GM21447 (cell line): ENCODE data around the gene GMNN.

Experiments
- ATAC-seq: cut with Tn5 transposase; IDR thresholded peaks from one replicate; pipeline ENCODE4 v1.9.1; 2021; ENCODE audit not compliant: unreplicated experiment

The GMNN gene

DNA sequence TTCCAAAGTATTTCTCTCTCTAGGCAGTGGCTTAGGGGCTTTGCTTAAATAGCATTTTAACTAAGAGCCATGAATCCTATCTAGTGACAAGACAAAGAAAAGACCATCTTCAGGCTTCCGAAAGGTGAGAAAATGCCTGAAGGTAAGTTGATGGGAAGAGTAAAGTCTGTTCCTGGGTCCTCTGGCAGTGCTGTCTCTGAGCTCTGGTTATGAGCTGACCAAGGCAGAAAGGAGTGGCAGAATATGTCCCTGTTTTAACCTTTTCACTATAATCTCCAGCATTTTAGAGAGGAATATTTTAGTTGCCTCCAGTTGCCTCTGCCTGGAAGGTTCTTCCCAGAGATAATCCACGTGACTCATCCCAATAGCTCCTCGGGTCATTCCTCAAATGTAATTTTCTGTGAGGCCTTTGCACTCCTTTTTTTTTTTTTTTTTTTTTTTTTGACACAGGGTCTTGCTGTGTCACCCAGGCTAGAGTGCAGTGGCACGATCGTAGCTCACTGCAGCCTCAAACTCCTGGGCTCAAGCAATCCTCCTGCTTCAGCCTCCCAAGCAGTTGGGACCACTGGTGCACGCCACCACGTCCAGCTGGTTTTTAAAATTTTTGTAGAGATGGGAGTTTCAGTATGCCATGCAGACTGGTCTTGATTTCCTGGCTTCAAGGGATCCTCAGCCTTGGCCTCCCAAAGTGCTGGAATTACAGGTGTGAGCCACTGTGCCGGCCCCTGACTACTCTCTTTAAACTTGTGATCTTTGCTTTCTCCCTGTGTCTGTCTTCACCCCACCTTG lies 27.7 kb downstream of the GMNN start:
- ATAC-seq, result no peak

GRCh38 chr6:24807584-24807983 lies 32.8 kb downstream of the GMNN start:
- ATAC-seq, result no peak

DNA sequence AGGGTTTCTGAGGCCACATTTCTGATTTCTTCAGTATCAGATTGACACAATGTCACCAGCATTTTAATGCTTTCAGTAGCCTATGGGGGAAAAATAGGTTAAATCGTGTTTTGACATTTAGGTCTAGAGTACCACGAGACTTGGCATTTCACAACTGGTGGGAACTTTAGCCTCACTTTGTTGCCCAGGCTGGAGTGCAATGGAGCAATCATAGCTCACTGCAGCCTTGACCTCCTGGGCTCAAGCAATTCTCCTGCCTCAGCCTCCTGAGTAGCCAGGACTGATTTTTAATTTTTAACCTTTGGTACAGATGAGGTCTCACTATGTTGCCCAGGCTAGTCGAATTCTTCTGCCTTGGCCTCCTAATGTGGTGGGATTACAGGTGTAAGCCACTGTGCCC lies 35.0 kb downstream of the GMNN start:
- ATAC-seq, result no peak

DNA sequence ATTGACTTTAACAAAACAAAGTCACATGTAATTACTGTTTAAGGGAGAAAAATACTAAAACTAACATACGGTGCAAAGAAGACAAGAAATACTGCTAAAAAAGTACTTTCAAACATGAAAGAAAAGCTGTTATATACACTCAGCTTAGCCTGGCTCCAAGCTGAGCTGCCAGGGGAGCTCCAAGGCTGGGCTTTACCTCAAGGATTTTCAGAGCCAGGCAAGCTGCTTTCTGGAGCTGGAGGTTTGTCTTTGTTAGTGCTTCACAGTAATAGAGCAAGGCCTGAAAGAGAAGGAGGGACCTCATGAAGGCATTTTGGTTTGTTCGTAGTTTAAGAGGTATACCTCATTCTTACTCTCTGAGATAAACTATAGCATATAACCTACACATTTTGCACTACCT lies 43.6 kb downstream of the GMNN start:
- no peak for ATAC-seq

DNA sequence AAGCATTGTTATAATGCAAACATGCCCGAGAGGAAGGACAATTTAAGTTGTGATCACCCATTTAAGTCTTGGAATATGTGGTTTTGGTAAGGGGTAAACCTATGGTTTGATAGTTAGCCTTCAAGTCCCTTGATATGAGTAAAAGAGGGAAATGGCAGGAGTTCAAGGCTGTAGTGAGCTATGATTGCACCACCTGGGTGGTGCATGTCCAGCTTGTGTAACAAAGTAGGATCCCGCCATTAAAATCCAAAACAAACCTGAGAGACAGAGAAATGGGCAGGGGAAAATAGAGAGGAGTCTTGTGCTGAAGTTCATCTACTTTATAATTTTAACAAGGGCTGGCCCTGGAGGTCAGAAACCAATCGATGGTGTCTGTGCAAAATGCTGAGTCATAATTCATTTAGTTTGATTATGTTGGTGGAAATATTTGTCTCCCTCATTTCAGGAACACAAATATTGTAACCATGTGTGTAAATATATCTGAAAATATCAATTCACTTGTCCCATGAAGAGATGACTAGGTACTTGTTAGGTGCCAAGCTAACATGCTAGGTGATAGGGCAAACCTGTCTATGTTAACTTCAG lies 47.2 kb downstream of the GMNN start:
- ATAC-seq, result no peak

- ATAC-seq, result no peak
Observed at GRCh38 chr6:24822696-24823095, 48.0 kb downstream of the GMNN start.

DNA sequence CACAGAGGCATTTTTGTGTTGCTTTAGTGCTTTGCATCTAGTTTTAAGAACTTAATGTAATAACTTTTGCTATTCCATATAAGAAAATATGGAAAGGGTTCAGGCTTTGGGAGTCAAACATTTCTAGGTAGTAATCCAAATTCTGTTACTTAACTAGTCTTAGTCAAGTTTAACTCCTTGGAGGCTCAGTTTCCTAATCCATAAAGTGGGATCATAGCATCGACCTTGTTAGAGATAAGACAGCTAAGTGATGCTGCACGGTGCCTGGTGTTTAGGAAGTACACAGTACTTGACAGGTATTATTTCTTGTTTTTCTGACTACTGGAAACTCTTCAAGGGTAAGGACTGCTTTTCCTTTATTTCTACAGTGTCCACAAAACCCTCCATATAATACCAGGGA lies 48.4 kb downstream of the GMNN start:
- no peak for ATAC-seq

DNA sequence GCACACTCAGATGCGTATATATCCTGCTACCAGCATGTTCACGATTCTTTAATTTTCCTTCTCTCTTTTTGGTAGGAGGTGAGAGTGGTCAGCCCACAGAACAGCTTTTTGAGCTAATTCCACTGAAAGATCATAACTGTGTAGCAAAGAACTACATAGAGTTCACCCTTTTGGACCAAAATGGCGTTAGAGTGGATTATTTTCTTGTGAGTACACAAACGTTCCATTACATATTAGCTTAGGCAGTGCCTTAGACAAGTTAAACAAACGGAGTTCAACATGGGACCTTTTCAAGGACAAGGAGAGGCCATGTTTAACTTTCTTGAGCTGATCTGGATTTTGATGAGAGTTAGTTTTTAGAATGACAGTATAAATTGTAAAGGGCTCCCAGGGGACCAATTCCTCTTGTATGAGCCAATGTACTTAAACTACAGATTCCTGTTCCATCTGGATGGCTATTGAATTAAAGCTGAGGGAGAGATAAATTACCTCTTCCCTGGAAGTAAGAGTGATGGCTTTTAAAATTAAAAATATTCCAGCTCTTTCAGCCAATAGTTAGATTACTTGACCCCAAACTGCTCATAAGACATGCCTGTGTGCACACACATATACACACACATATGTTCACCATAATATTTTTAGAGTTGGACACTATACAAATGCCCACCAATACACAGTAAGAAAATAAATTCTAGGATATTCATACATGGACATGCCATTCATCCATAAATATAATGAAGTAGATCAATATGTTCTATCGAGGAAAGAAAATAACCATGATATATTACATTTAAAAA lies 49.6 kb downstream of the GMNN start:
- ATAC-seq, result no peak

- no peak for ATAC-seq
Observed at GRCh38 chr6:24825130-24825630, 50.4 kb downstream of the GMNN start.

DNA sequence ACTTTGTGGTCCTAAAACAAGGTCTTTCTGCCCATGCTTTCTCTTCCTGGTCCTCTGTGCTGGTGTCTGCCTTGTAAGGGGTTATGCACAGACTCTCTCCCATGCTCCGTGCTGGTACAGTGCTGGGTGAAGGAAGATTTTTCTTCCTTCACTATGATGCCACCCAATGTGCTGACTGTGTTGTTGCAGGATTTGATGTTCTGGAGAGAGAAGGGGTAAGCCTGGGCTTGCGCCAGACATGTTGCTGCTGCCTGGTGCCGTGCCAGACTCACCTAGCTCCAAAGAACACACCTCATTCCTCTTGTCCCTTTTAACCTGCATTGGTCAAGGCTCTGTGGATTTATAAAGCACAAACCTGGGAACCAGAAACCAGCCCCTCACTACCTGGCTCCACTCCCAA lies 52.4 kb downstream of the GMNN start:
- ATAC-seq, result no peak

- ATAC-seq, result no peak
Observed at GRCh38 chr6:24827970-24828369, 53.2 kb downstream of the GMNN start.

- no peak for ATAC-seq
Observed at GRCh38 chr6:24829657-24830056, 54.9 kb downstream of the GMNN start.

DNA sequence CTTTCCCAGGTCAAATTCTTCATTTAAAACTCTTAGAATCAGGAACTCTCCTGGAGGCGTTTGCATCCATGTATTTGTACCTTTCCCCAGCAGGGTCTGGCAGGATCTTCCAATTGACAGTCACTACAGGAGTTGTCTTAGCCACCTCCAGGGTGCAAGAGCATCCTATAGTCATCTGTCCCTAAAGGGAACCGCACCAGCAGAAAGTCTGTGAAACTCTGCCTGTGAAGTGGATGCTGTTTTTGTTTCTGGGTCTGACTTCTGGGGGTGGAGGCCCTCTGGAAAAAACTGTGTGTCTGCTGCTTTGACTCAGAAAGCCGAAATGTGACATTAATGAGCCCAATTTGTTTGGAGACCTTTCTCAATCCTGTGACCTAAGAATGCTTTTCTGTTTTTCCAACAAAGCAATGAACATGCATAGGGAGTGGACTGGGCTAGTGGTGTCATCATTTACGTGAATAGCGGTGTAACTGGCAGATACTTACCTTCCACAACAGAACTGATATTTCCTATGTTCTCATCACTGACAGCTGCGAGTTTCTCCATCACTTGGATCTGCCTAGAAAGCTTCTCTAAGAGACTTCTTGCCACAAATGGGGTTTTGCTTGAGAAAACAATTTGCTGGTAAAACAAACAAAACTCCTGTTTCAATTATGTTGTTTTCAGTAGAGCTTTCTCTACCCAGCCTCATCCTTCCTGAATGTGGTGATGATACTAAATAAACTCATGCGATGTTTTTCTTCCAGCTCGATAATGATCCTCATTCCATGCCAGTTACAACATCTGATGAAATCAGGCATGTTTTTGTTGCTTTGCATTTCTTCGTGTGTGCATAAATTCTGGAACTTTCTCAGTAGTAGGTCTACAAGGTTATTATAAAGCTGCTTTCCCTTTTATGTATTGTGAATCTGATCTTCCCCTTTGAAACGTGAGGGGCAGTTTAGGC lies 57.3 kb downstream of the GMNN start:
- no peak for ATAC-seq

- ATAC-seq, result no peak
Observed at GRCh38 chr6:24832794-24833193, 58.1 kb downstream of the GMNN start.

DNA sequence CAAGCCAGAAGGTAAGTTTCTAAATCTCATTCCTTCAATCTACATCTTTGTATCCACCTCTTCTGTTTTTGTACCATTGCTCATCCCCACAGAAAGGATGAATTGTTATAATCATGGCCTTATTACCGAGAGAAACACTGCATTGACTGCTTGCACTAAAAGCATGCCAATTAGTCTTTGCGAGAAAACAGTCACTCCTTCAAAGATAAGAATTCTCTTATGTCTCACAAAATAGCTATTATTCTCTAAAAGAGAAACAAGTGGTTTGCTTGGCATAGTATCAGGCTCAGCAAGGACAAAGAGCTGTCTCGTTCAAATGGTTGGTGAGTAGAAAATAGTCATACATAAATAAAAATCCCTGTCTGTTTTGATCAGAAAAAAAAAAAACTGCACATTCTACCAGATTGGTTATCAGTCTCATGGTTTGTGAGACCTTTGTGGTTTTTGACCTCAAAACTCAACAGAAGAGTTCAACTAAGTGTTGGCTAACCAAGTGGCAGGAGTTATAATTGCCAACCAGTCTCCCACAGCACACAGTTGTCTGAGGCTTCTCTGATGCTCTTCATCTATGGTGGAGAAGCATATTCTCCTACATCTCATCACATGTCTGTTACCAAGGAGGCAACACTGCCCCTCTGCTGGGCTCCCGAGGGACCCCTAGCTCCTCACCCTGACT lies 59.1 kb downstream of the GMNN start:
- ATAC-seq, result no peak
